Stimulated activated CD8-positive, alpha-beta memory T cell treated with anti-CD3 and anti-CD28 coated beads, Interleukin-2, amount 100 ng/mL, for 1 hour (primary cell): Measurements from ENCODE around the gene IDUA.

ENCODE experiments used
- DNase-seq, 2 donors: peaks; one replicate each; pipeline ENCODE4 v3.0.0-alpha.2; 2020; ENCODE audit warnings: low read depth in 2 of 2

The IDUA gene

GRCh38 chr4:1000686-1001260 is 13.9 kb downstream of the IDUA start:
- DNase-seq: no peak

- DNase-seq: no peak
Measured at GRCh38 chr4:1001561-1002130, 14.8 kb downstream of the IDUA start.

- no peak for DNase-seq
Measured at GRCh38 chr4:1002131-1002630, 15.3 kb downstream of the IDUA start.

GRCh38 chr4:1002631-1003251 is 15.9 kb downstream of the IDUA start:
- no peak for DNase-seq

- no peak for DNase-seq
Measured at GRCh38 chr4:1003271-1004070, 16.6 kb downstream of the IDUA start.

GRCh38 chr4:1004071-1004418 is 17.2 kb downstream of the IDUA start:
- no peak for DNase-seq

GRCh38 chr4:1004557-1005485 is 18.0 kb downstream of the IDUA start:
- no peak for DNase-seq

GRCh38 chr4:1006856-1007255 is 20.0 kb downstream of the IDUA start:
- DNase-seq: no peak

GRCh38 chr4:1008840-1009541 is 22.1 kb downstream of the IDUA start:
- DNase-seq: no peak

GRCh38 chr4:1009542-1010394 is 22.9 kb downstream of the IDUA start:
- peak; percentile 54 to 70 for DNase-seq

- peak in 1 of 2 donors; percentile 45 for DNase-seq
Measured at GRCh38 chr4:1010395-1011021, 23.7 kb downstream of the IDUA start.

GRCh38 chr4:1011022-1011665 is 24.3 kb downstream of the IDUA start, which contains the start of gene FGFRL1:
TSS of gene FGFRL1 (plus strand) at chr4:1011626. CDS start at chr4:1012486, 860 bp downstream.
- peak; percentile 78 to 87 for DNase-seq

GRCh38 chr4:1011666-1012033 is 24.8 kb downstream of the IDUA start:
- DNase-seq: no peak

GRCh38 chr4:1012034-1012739 is 25.3 kb downstream of the IDUA start:
- no peak for DNase-seq

- DNase-seq: no peak
Measured at GRCh38 chr4:1013225-1014073, 26.6 kb downstream of the IDUA start.

GRCh38 chr4:1014291-1015167 is 27.7 kb downstream of the IDUA start:
- DNase-seq: no peak
